SH-SY5Y (cell line): ENCODE results near the gene POLD2.

Experiments used
- GATA2 ChIP-seq: IDR thresholded peaks from 2 replicates; pipeline ENCODE4 v1.6.1; 2011; ENCODE audit warnings: mild to moderate bottlenecking, low read depth, low read length
- GATA3 ChIP-seq: IDR thresholded peaks from 2 replicates; pipeline ENCODE4 v1.6.1; 2011; ENCODE audit warnings: low read depth, mild to moderate bottlenecking, low read length, moderate library complexity

DNA sequence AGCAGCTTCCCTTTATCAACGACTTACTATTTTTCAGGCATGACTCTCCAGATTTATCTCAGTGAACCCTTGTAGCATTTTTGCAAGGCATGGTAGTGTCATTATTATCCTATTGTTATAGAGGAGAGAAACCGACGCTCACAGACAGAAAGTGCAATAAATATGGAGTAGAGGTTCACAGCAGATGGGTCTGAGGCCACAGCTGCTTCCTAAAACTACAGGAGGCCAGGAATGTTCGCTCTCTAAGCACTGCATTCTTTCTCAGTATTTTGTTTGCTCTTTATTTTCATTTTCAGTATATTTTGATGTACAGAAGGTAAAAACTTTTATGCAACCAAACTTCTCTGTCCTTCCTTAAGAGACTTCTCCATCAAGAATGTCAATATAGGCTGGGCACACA is 23.7 kb downstream of the POLD2 start:
- TF ChIP-seq GATA2, result no peak
- no peak for TF ChIP-seq GATA3
